MM.1S (cell line): ENCODE data around the gene COL5A1.

Source experiments
- EZH2 ChIP-seq: fragments of 300-600 bp; sonication (generic); optimal IDR thresholded peaks from 2 replicates; pipeline ENCODE3; 2017; ENCODE audit warnings: low read depth, mild to moderate bottlenecking, antibody characterized with exemption, low read length, mixed read lengths
- EZH2phosphoT487 ChIP-seq: fragments of 300-600 bp; sonication (generic); IDR thresholded peaks from 2 replicates; pipeline ENCODE4 v1.6.1; 2018; ENCODE audit warnings: antibody characterized with exemption, low read length
- TF ChIP-seq, protein P1 (sequence below): fragments of 300-600 bp; sonication (generic); IDR thresholded peaks from 2 replicates; pipeline ENCODE4 v1.5.1; 2016; ENCODE audit warnings: antibody characterized with exemption, low read length, mixed read lengths

DNA sequence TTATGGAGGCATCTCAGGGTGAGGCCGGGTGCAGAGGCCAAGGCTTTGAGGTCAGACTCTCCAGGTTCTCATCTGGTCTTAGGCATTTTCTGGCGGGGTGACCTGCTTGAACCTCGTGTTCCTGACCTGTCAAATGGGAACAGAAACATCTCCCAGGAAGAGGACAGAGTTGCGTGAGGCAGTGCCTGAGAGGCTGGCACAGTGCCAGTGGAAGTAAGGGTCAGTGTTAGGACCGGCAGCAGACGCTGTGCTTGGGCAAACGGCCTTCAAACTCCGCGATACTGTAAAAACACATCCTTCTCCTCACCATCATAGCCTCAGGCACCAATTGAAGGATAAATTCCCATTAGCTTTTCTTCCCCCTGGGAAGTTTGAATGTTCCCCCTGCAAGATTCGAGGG, 183.4 kb downstream of the COL5A1 start:
- TF ChIP-seq, protein P1, sequence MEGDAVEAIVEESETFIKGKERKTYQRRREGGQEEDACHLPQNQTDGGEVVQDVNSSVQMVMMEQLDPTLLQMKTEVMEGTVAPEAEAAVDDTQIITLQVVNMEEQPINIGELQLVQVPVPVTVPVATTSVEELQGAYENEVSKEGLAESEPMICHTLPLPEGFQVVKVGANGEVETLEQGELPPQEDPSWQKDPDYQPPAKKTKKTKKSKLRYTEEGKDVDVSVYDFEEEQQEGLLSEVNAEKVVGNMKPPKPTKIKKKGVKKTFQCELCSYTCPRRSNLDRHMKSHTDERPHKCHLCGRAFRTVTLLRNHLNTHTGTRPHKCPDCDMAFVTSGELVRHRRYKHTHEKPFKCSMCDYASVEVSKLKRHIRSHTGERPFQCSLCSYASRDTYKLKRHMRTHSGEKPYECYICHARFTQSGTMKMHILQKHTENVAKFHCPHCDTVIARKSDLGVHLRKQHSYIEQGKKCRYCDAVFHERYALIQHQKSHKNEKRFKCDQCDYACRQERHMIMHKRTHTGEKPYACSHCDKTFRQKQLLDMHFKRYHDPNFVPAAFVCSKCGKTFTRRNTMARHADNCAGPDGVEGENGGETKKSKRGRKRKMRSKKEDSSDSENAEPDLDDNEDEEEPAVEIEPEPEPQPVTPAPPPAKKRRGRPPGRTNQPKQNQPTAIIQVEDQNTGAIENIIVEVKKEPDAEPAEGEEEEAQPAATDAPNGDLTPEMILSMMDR, result no peak
- TF ChIP-seq EZH2, result no peak
- TF ChIP-seq EZH2phosphoT487, result no peak
